OCI-M1 (cell line): Measurements from ENCODE around the gene B4GALT5.

Experiments
- DNase-seq: peaks from one replicate; lab custom pipeline; 2025; lab: John Stamatoyannopoulos, UW

Gene B4GALT5

GRCh38 chr20:49584418-49585382, 129.0 kb downstream of the B4GALT5 start:
- DNase-seq: no peak

- peak; percentile 71 for DNase-seq
Measured at GRCh38 chr20:49583669-49584417, 129.8 kb downstream of the B4GALT5 start.

- DNase-seq: no peak
Measured at GRCh38 chr20:49583343-49583668, 130.4 kb downstream of the B4GALT5 start.
